LHCN-M2 (cell line): Measurements from ENCODE around the gene APC2. TPM values are rescaled to one million over a fixed set of nuclear protein-coding genes. Genes with fewer than 3 reads are reported as not detected.
"Not testable (repeated sequence)": the region's sequence is repeated elsewhere in the genome, so short reads cannot be mapped to it uniquely, and the experiment has no call there.

Source experiments
- DNase-seq: peaks from one replicate; pipeline ENCODE4 v3.0.0-alpha.2; 2012; ENCODE audit warnings: low read depth
- total RNA-seq: library from RNA; depleted of rRNA; stranded (reverse); fragments of >200 nt; gene quantifications from 2 replicates; pipeline ENCODE4 v1.2.3, GENCODE V29; 2014

Gene APC2
- total RNA-seq, 1 experiment from 2014 or later = 0.11 TPM

GRCh38 chr19:1416014-1416841, 33.7 kb upstream of the APC2 start:
- DNase-seq = no peak

- DNase-seq = no peak
These were observed 32.8 kb upstream of the APC2 start for GRCh38 chr19:1417145-1417544.

- DNase-seq = no peak
These were observed 32.0 kb upstream of the APC2 start for GRCh38 chr19:1417681-1418495.

- DNase-seq = no peak
These were observed 31.5 kb upstream of the APC2 start for GRCh38 chr19:1418496-1418775.

GRCh38 chr19:1418951-1419738, 30.8 kb upstream of the APC2 start:
- DNase-seq = no peak

- DNase-seq = not testable (repeated sequence)
These were observed 29.8 kb upstream of the APC2 start for GRCh38 chr19:1420085-1420484.

GRCh38 chr19:1420590-1420989, 29.3 kb upstream of the APC2 start:
- DNase-seq = no peak

- no peak for DNase-seq
These were observed 28.5 kb upstream of the APC2 start for GRCh38 chr19:1421218-1421957.

GRCh38 chr19:1421958-1422305, 28.0 kb upstream of the APC2 start:
- DNase-seq = no peak

- DNase-seq = no peak
These were observed 27.6 kb upstream of the APC2 start for GRCh38 chr19:1422360-1422759.

GRCh38 chr19:1422943-1423342, 27.0 kb upstream of the APC2 start:
- DNase-seq = no peak

GRCh38 chr19:1423436-1424191, 26.3 kb upstream of the APC2 start:
- no peak for DNase-seq

GRCh38 chr19:1424192-1424955, 25.5 kb upstream of the APC2 start:
- no peak for DNase-seq

- DNase-seq = no peak
These were observed 24.7 kb upstream of the APC2 start for GRCh38 chr19:1425102-1425837.

- DNase-seq = no peak
These were observed 24.0 kb upstream of the APC2 start for GRCh38 chr19:1425902-1426301.

GRCh38 chr19:1426736-1427135, 23.2 kb upstream of the APC2 start:
- DNase-seq = no peak

- DNase-seq = no peak
These were observed 22.6 kb upstream of the APC2 start for GRCh38 chr19:1427221-1427920.

- no peak for DNase-seq
These were observed 21.1 kb upstream of the APC2 start for GRCh38 chr19:1428738-1429391.
